Heart left ventricle (tissue), 16 donors: ENCODE results near the gene MREG. TPM values are rescaled to one million over a fixed set of nuclear protein-coding genes. Genes with fewer than 3 reads are reported as not detected.

Experiments
- ATAC-seq, 4 donors: fragments of 200-7000 bp; cut with Tn5 transposase; one replicate each; pipeline ENCODE4 v1.9.1; 2020 to 2022; ENCODE audit warnings: moderate library complexity in 4 of 4, mild to moderate bottlenecking in 3 of 4, moderate number of reproducible peaks in 1 of 4
- DNase-seq, 5 donors: peaks; one replicate each; pipeline ENCODE4 v3.0.0-alpha.2; 2020
- H3K27ac ChIP-seq, 12 donors: fragments of 200-600 bp; sonication (generic) in 4 of 12; one replicate each; pipeline versions ENCODE4 v1.5.0 to v1.8.0; 2016 to 2022; ENCODE audit warnings: mild to moderate bottlenecking in 2 of 12
- H3K27me3 ChIP-seq, 9 donors: fragments of 200-600 bp; sonication (generic) in 2 of 9; one replicate each; pipeline versions ENCODE4 v1.5.1 to v1.8.0; 2016 to 2022; ENCODE audit warnings: mild to moderate bottlenecking in 3 of 9
- H3K36me3 ChIP-seq, 9 donors: fragments of 200-600 bp; sonication (generic) in 2 of 9; one replicate each; pipeline versions ENCODE4 v1.5.0 to v1.8.0; 2018 to 2022; ENCODE audit warnings: mild to moderate bottlenecking in 2 of 9
- H3K4me1 ChIP-seq, 12 donors: fragments of 200-600 bp; sonication (generic) in 4 of 12; one replicate each; pipeline versions ENCODE4 v1.5.0 to v1.8.0; 2016 to 2022; ENCODE audit warnings: mild to moderate bottlenecking in 3 of 12
- H3K4me3 ChIP-seq, 12 donors: fragments of 200-600 bp; sonication (generic) in 4 of 12; one replicate each; pipeline versions ENCODE4 v1.5.0 to v1.8.0; 2017 to 2022; ENCODE audit warnings: mild to moderate bottlenecking in 9 of 12, moderate library complexity in 4 of 12
- H3K9me3 ChIP-seq, 12 donors: fragments of 200-600 bp; sonication (generic) in 4 of 12; one replicate each; pipeline versions ENCODE4 v1.5.0 to v1.8.0; 2016 to 2022; ENCODE audit warnings: mild to moderate bottlenecking in 1 of 12
- CTCF ChIP-seq, 12 donors: fragments of 200-600 bp; sonication (generic) in 4 of 12; IDR thresholded peaks; one replicate each; pipeline versions ENCODE4 v1.5.0 to v1.8.0; 2018 to 2022; ENCODE audit warnings: antibody characterized with exemption in 12 of 12, mild to moderate bottlenecking in 5 of 12
- POLR2A ChIP-seq, 2 donors: fragments of 450-650 bp; IDR thresholded peaks; one replicate each; pipeline ENCODE4 v1.6.1; 2017; ENCODE audit warnings: antibody characterized with exemption in 2 of 2, mild to moderate bottlenecking in 2 of 2, moderate library complexity in 2 of 2
- WGBS, 4 donors: extraction: QIAGEN DNeasy Blood & Tissue Kit in 2 of 4; methylation state at CpG; one replicate each; pipeline versions ENCODE4 v1.1.5 to v1.1.7; 2013 to 2018; 5-methylcytosine and 5-hydroxymethylcytosine counted together
- intact Hi-C, 10 donors: fragments of 100-400 bp; cut with DNase I; formaldehyde crosslinking; loops; one replicate each; pipeline versions ENCODE4 v1.11.1 to v1.14.2; 2022
- polyA plus RNA-seq, 2 donors: library from polyadenylated mRNA; stranded (reverse); fragments of 200-250 nt; gene quantifications; one replicate each; pipeline ENCODE4 v1.2.3, GENCODE V29; 2013
- total RNA-seq, 9 donors: library from RNA; depleted of rRNA in 2 of 9; stranded (reverse); fragments of >200 nt in 2 of 9; fragmentation: NEBNext Ultra II Directional in 3 of 9; extraction: Animal tissue kit (Norgen Biotek cat#: 25700) in 3 of 9; gene quantifications; one replicate each; pipeline versions ENCODE4 v1.1.0 to v1.2.4, GENCODE V29; 2016 to 2023
- donor health status: ischemic (EF 13 %, LVEDD 7.1; RV severe dilation, severe dysfunction).
- donor health status: healthy with polysubstance abuse.
- donor health status: DM: no; HTN: yes; CAD: no.
- donor health status: DM: no; HTN: no; CAD: no.
- donor health status: ischemic (EF 25% LVEDD 6.9; RV normal size, moderate dysfunction).
- donor health status: ischemic (EF 25% LVEDD 5.7; RV mildly dilated, moderate dysfunction).
- donor health status: healthy.
- donor health status: DM: yes; HTN: yes; CAD: no.
- donor health status: ischemic (EF 35%, LVEDD 5.7; RV mildly dilated, moderate dysfunction).
- donor health status: nonischemic (EF 11% LVEDD 7.7; RV severe dilation, severe dysfunction).
- donor health status: DM: yes; HTN: yes; CAD: no.
- donor health status: PGD.
- donor health status: ischemic (EF 29% LVEDD 5.4; RV normal size, mild dysfunction).
- donor health status: nonischemic (EF 23%, LVEDD 6.1; RV moderate dilation, normal function).

Gene MREG
- total and polyA plus RNA-seq, 11 donors, result 0.14 to 2.4 (median 0.34) TPM; not detected in 1

- WGBS, 4 donors, result 67 to 76% (median 72%) methylated on average over 8 of the region's 8 CpGs
- ATAC-seq (no peak), DNase-seq (no peak)
- Histone ChIP-seq H3K27me3 (no peaks in the 10 kb centered on the region), H3K9me3 (no peaks in the 10 kb centered on the region), H3K4me1 (peaks cover 0 to 17% (median 0%) of the 10 kb centered on the region in 12 donors), H3K27ac (no peak overlapping the region), H3K4me3 (no peak overlapping the region), H3K36me3 (no peaks in the 10 kb centered on the region)
- intact Hi-C loops, result loop anchor here in 9 of 10 donors (1.0 to 5.0 kb wide), 4 partner anchors 462 to 467 kb away; no protein-coding TSS in a partner anchor
- TF ChIP-seq CTCF (IDR thresholded peaks at IDR 0.05), result no peak
- TF ChIP-seq POLR2A (IDR thresholded peaks at IDR 0.05), result no peak
Observed at GRCh38 chr2:215919624-215920243, 93.6 kb downstream of the MREG start.

- no peak for ATAC-seq
- WGBS, 4 donors, result 65 to 79% (median 74%) methylated on average over 3 of the region's 3 CpGs
- intact Hi-C loops, result loop anchor here in 5 of 10 donors (5.0 kb wide), 2 partner anchors 462 to 467 kb away; no protein-coding TSS in a partner anchor
Observed at GRCh38 chr2:215918901-215919599, 94.3 kb downstream of the MREG start.

GRCh38 chr2:215917953-215918620 is 95.3 kb downstream of the MREG start:
- Histone ChIP-seq H3K27ac (peak overlapping the region in 4 of 12 donors; percentile 9 to 67 (median 46)), H3K4me1 (peaks cover 0 to 17% (median 0%) of the 10 kb centered on the region in 12 donors), H3K4me3 (no peak overlapping the region), H3K27me3 (peaks cover 0 to 5% (median 0%) of the 10 kb centered on the region in 9 donors), H3K9me3 (no peaks in the 10 kb centered on the region), H3K36me3 (no peaks in the 10 kb centered on the region)
- no peak for DNase-seq
- no peak for ATAC-seq
- no peak for TF ChIP-seq CTCF (IDR thresholded peaks at IDR 0.05)
- no peak for TF ChIP-seq POLR2A (IDR thresholded peaks at IDR 0.05)
- 68 to 75% (median 70%) methylated on average over 3 of the region's 3 CpGs for WGBS, 4 donors
- intact Hi-C loops, result loop anchor here in 5 of 10 donors (5.0 kb wide), 2 partner anchors 461 to 466 kb away; no protein-coding TSS in a partner anchor

More at GRCh38 chr2:215918901-215919599, 94.3 kb downstream of the MREG start:
- Histone ChIP-seq H3K4me1 (peaks cover 0 to 17% (median 0%) of the 10 kb centered on the region in 12 donors), H3K9me3 (no peaks in the 10 kb centered on the region), H3K27me3 (peaks cover 0 to 2% (median 0%) of the 10 kb centered on the region in 9 donors), H3K36me3 (no peaks in the 10 kb centered on the region), H3K4me3 (no peak overlapping the region), H3K27ac (no peak overlapping the region)
- no peak for TF ChIP-seq CTCF (IDR thresholded peaks at IDR 0.05)
- TF ChIP-seq POLR2A (IDR thresholded peaks at IDR 0.05), result no peak
- DNase-seq, result no peak
